ENCODE data around the gene CLIC4. TPM values are rescaled to one million over a fixed set of nuclear protein-coding genes. Genes with fewer than 3 reads are reported as not detected.

The CLIC4 gene
- total and polyA plus RNA-seq, 8 donors: 53.5 to 372 (median 110) TPM

- Histone ChIP-seq H3K27ac (peak overlapping the region; percentile 66 to 85 (median 80)), H3K9me3 (no peaks in the 10 kb centered on the region), H3K4me3 (peak overlapping the region in 1 of 4 donors; percentile 29), H3K4me1 (peaks cover 7 to 51% (median 23%) of the 10 kb centered on the region in 4 donors), H3K27me3 (no peaks in the 10 kb centered on the region), H3K36me3 (no peaks in the 10 kb centered on the region)
- intact Hi-C loops (cut with DNase I; ENCODE audit: low total_unique reads): no loop called here
- TF ChIP-seq POLR2AphosphoS5 (IDR thresholded peaks at IDR 0.05): peak in 2 of 3 donors; percentile 3 to 18
- TF ChIP-seq, protein P1, sequence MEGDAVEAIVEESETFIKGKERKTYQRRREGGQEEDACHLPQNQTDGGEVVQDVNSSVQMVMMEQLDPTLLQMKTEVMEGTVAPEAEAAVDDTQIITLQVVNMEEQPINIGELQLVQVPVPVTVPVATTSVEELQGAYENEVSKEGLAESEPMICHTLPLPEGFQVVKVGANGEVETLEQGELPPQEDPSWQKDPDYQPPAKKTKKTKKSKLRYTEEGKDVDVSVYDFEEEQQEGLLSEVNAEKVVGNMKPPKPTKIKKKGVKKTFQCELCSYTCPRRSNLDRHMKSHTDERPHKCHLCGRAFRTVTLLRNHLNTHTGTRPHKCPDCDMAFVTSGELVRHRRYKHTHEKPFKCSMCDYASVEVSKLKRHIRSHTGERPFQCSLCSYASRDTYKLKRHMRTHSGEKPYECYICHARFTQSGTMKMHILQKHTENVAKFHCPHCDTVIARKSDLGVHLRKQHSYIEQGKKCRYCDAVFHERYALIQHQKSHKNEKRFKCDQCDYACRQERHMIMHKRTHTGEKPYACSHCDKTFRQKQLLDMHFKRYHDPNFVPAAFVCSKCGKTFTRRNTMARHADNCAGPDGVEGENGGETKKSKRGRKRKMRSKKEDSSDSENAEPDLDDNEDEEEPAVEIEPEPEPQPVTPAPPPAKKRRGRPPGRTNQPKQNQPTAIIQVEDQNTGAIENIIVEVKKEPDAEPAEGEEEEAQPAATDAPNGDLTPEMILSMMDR (IDR thresholded peaks at IDR 0.05): no peak
- peak; percentile 67 to 92 for DNase-seq
- 29 to 51% (median 32%) methylated on average over 10 to 13 of the region's 13 CpGs for WGBS, 5 donors
Observed at GRCh38 chr1:24724345-24725208, 20.7 kb upstream of the CLIC4 start.

DNA sequence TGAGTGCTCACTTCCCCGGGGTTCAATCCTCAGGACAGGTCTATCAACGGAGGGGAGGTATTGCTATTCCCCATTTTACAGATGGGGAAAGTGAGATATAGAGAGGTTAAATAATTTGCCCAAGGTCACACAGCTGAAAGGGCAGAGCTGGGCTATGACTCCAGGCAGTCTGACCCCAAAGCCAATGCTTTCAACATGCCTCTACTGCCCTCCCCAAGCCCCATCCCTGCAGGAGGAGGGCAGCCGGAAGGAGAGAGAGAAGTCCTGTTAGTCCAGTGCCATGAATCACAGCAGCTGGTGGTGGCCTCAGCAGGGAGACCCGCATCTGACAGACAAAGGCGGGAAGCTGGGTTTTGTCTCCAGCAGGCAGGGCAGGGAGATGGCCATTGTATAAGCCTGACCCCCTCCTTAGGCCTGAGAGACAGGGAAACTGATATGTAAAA is 20.0 kb upstream of the CLIC4 start:
- peak in 1 of 2 donors; percentile 58 for DNase-seq
- TF ChIP-seq POLR2AphosphoS5 (IDR thresholded peaks at IDR 0.05) (no peak), EP300 (IDR thresholded peaks at IDR 0.05) (no peak), POLR2A (IDR thresholded peaks at IDR 0.05) (no peak)
- TF ChIP-seq, protein P1 (IDR thresholded peaks at IDR 0.05): no peak
- H3K4me3 ChIP-seq: no peak overlapping the region
- peak overlapping the region; percentile 66 to 85 (median 80) for H3K27ac ChIP-seq
- H3K4me1 ChIP-seq: peaks cover 7 to 46% (median 23%) of the 10 kb centered on the region in 4 donors
- intact Hi-C loops (cut with DNase I; ENCODE audit: low total_unique reads): no loop called here
- 29 to 46% (median 36%) methylated on average over 5 of the region's 5 CpGs for WGBS, 5 donors
- no peaks in the 10 kb centered on the region for H3K9me3 ChIP-seq
- H3K36me3 ChIP-seq: no peaks in the 10 kb centered on the region
- H3K27me3 ChIP-seq: no peaks in the 10 kb centered on the region

DNA sequence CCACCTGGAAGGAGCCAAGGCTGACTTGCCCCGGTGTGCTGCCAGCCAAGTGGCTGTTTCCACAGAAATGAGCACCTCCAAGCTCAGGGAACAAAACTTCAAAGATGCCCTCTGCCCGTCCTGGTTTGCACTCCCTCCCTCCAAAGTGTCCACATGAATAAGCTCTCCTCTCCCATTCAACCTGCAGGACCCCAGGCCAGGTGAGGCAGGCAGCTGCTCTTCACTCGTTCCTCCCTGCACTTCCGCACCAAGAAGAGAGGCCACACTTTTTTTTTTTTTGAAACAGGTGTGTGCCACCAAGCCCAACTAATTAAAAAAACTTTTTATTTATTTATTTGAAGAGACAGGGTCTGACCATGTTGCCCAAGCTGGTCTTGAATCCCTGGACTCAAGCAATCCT is 18.5 kb upstream of the CLIC4 start:
- WGBS, 5 donors: 79 to 93% (median 86%) methylated on average over 4 of the region's 4 CpGs
- TF ChIP-seq, protein P1 (IDR thresholded peaks at IDR 0.05): no peak
- TF ChIP-seq POLR2A (IDR thresholded peaks at IDR 0.05) (no peak), EP300 (IDR thresholded peaks at IDR 0.05) (no peak), POLR2AphosphoS5 (IDR thresholded peaks at IDR 0.05) (no peak)
- no peak for DNase-seq
- Histone ChIP-seq H3K4me1 (peaks cover 7 to 47% (median 30%) of the 10 kb centered on the region in 4 donors), H3K36me3 (no peaks in the 10 kb centered on the region), H3K9me3 (no peaks in the 10 kb centered on the region), H3K27me3 (no peaks in the 10 kb centered on the region), H3K4me3 (no peak overlapping the region), H3K27ac (peak overlapping the region in 4 of 5 donors; percentile 55 to 79 (median 70))
- intact Hi-C loops (cut with DNase I; ENCODE audit: low total_unique reads): no loop called here

GRCh38 chr1:24727501-24728216 is 17.6 kb upstream of the CLIC4 start:
- no peaks in the 10 kb centered on the region for H3K9me3 ChIP-seq
- peak overlapping the region; percentile 20 to 79 (median 70) for H3K27ac ChIP-seq
- peak overlapping the region in 1 of 4 donors; percentile 5 for H3K4me3 ChIP-seq
- intact Hi-C loops (cut with DNase I; ENCODE audit: low total_unique reads): no loop called here
- H3K36me3 ChIP-seq: no peaks in the 10 kb centered on the region
- peaks cover 7 to 47% (median 30%) of the 10 kb centered on the region in 4 donors for H3K4me1 ChIP-seq
- WGBS, 5 donors: 47 to 68% (median 53%) methylated on average over 9 of the region's 9 CpGs
- peak; percentile 66 to 89 for DNase-seq
- no peaks in the 10 kb centered on the region for H3K27me3 ChIP-seq
- TF ChIP-seq POLR2AphosphoS5 (IDR thresholded peaks at IDR 0.05) (peak in 1 of 3 donors; percentile 47), POLR2A (IDR thresholded peaks at IDR 0.05) (no peak), EP300 (IDR thresholded peaks at IDR 0.05) (no peak)
- TF ChIP-seq, protein P1 (IDR thresholded peaks at IDR 0.05): no peak
